NB4 (cell line): ENCODE measurements around the gene SLC25A4.
A peak's percentile ranks its signal among the peaks of the same experiment; 100 is the strongest.
"Not testable (repeated sequence)": the region's sequence is repeated elsewhere in the genome, so short reads cannot be mapped to it uniquely, and the experiment has no call there.

Experiments used
- DNase-seq: peaks from one replicate; pipeline ENCODE4 v3.0.0; 2010; ENCODE audit warnings: low read depth
- H3K4me3 ChIP-seq: one replicate; pipeline ENCODE4 v1.5.1; 2011; ENCODE audit warnings: mild to moderate bottlenecking, low read depth, low read length, moderate library complexity
- CTCF ChIP-seq: IDR thresholded peaks from one replicate; pipeline ENCODE4 v1.5.1; 2012; ENCODE audit warnings: low read depth, low read length
- MAX ChIP-seq: IDR thresholded peaks from 2 replicates; pipeline ENCODE4 v1.6.1; 2011; ENCODE audit warnings: low read depth, low read length
- MYC ChIP-seq: IDR thresholded peaks from 2 replicates; pipeline ENCODE4 v1.6.1; 2011; ENCODE audit warnings: low read depth, low read length
- POLR2A ChIP-seq: IDR thresholded peaks from 2 replicates; pipeline ENCODE4 v1.6.1; 2011; ENCODE audit warnings: mild to moderate bottlenecking; ENCODE audit not compliant: insufficient read length; ENCODE audit errors: extremely low read depth

SLC25A4 gene

GRCh38 chr4:185100423-185100822 lies 42.6 kb upstream of the SLC25A4 start:
- TF ChIP-seq POLR2A (no peak), CTCF (no peak), MYC (no peak), MAX (no peak)
- H3K4me3 ChIP-seq = no peak overlapping the region
- no peak for DNase-seq

DNA sequence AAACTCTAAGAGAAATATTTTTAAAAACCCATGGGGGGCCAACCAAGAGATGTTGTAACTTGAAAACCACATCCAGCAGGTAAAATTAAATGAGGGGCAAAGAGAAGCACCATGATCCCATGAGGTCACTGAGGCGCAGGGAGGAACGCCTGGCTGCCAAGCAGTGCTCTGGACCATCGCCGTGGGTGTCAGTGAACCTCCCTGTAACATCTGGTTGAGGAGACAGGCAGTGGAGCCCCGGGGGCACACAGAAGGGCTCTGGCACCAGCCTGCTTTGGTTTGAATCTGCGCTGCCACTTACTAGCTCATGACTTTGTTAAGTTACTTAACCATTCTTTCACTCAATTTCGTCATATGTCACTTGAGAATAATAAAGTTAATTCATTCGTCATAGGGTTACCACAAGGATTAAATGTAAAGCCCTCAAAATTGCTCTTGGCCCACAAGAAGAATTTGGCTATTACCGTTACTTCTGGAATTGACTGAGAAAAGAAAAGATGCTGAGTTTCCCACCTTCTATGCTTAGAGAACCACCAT lies 41.6 kb upstream of the SLC25A4 start:
- H3K4me3 ChIP-seq = no peak overlapping the region
- TF ChIP-seq CTCF (no peak), MAX (no peak), POLR2A (no peak), MYC (no peak)
- peak; percentile 17 for DNase-seq

- DNase-seq = no peak
- no peak overlapping the region for H3K4me3 ChIP-seq
Observed at GRCh38 chr4:185104733-185105132, 38.3 kb upstream of the SLC25A4 start.

DNA sequence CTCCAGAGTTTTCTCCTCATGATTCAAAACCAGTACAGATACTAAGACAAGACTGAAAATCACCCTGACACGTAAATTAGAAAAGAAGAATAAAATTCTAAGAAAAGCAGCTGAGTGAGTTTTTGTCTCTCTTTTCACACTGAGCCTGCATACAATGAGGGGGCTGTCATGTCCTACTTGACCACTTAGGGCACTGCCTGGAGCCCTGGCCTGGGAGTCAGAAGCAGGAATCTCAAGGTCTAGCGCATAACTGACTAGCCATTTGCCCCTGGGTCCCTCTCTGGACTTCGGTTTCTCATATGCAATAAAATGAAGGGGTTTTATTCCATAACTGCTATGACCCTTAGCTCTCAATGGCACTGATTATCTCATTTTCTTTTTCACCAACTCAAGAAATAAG lies 36.7 kb upstream of the SLC25A4 start:
- no peak for DNase-seq
- H3K4me3 ChIP-seq = no peak overlapping the region
- TF ChIP-seq MYC (no peak), CTCF (no peak), MAX (no peak), POLR2A (no peak)

More at GRCh38 chr4:185104733-185105132, 38.3 kb upstream of the SLC25A4 start:
- TF ChIP-seq POLR2A (no peak), MAX (no peak), CTCF (no peak), MYC (no peak)

DNA sequence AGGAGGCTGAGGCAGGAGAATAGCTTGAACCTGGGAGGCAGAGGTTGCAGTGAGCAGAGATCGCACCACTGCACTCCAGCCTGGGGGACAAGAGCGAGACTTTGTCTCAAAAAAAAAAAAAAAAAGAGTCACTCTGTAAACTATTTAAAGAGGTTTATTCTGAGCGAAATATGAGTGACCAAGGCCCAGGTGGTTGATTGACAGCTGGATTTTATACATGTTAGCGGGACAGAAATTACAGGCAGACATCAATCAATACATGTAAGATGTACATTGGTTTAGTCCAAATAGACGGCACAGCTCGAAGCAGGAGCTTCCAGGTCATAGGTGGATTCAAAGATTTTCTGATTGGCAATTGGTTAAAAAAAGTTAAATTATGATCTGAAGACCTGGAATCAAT lies 35.5 kb upstream of the SLC25A4 start:
- not testable (repeated sequence) for DNase-seq, H3K4me3 ChIP-seq

DNA sequence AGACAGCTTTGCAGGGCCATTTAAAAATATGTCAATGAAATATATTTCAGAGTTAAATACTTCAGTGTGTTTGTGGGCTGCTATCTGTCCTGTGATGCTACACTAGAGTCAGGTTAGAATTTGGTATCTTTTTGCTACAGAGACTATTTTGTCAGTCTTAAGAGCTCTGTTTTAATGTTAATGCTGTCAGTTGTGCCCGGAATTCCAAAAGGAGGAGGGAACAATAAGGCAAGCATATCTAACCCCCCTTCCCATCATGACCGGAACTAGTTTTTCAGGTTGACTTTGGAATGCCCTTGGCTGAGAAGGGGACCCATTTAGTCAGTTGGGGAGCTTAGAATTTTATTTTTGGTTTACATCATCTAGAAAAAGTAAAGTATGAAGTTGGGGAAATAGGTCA lies 34.9 kb upstream of the SLC25A4 start:
- DNase-seq = no peak
- H3K4me3 ChIP-seq = no peak overlapping the region
- TF ChIP-seq CTCF (no peak), MYC (no peak), POLR2A (no peak), MAX (no peak)

DNA sequence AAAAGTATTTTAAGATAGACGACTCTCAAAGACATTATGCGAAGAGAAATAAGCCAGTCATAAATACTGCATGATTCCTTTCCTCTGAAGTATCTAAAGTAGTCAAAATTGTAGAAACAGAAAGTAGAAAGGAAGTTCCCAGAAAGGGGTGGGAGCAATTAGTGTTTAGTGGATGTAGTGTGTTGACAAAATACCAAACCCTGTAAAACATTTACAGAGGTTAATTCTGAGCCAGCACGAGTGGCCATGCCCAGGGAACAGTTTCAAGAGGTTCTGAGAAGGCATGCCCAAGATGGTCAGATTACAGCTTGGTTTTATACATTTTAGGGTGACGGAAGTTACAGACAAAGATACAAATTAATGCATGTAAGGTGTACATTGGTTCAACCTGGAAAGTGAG lies 34.4 kb upstream of the SLC25A4 start:
- no peak for DNase-seq
- no peak overlapping the region for H3K4me3 ChIP-seq
- TF ChIP-seq MAX = no peak
- no peak for TF ChIP-seq POLR2A
- no peak for TF ChIP-seq CTCF
- no peak for TF ChIP-seq MYC
